A673 (cell line): ENCODE measurements around the gene ADM. TPM values are rescaled to one million over a fixed set of nuclear protein-coding genes. Genes with fewer than 3 reads are reported as not detected.

Source experiments
- BruUV-seq: library from RNA; stranded (reverse); fragments of 400-500 nt; replicated peaks from 2 replicates; lab custom pipeline; 2021; lab: Mats Ljungman, UMichigan
- CTCF ChIA-PET: fragments of 300-600 bp; sonication (Branson Sonifier 250); formaldehyde crosslinking; loops from one replicate; lab custom pipeline; 2022; ENCODE audit warnings: antibody characterized with exemption; lab: Charles Lee
- POLR2A ChIA-PET: fragments of 300-600 bp; sonication (Branson Sonifier 250); formaldehyde crosslinking; loops from one replicate; lab custom pipeline; 2022; ENCODE audit warnings: antibody characterized with exemption; ENCODE audit not compliant: low non-redundant PET; lab: Charles Lee
- DNase-seq: peaks from one replicate; pipeline ENCODE4 v3.0.0-alpha.2; 2015; ENCODE audit warnings: low spot score
- H3K27ac ChIP-seq: fragments of 200-600 bp; sonication (generic); 2 replicates; pipeline ENCODE4 v1.5.1; 2016; ENCODE audit warnings: mixed run types, low read depth, mild to moderate bottlenecking, mixed read lengths, antibody characterized with exemption, low read length; ENCODE audit not compliant: poor library complexity, severe bottlenecking
- H3K27me3 ChIP-seq: fragments of 200-600 bp; sonication (generic); replicated peaks from 2 replicates; pipeline ENCODE4 v1.6.1; 2017; ENCODE audit warnings: mixed run types, low read depth, mild to moderate bottlenecking, mixed read lengths, antibody characterized with exemption, low read length; ENCODE audit not compliant: insufficient read depth, poor library complexity
- H3K36me3 ChIP-seq: fragments of 200-600 bp; sonication (generic); 2 replicates; pipeline ENCODE4 v1.6.1; 2016; ENCODE audit warnings: mixed run types, mild to moderate bottlenecking, mixed read lengths, antibody characterized with exemption, low read length; ENCODE audit not compliant: insufficient read depth, poor library complexity, severe bottlenecking
- H3K4me1 ChIP-seq: fragments of 200-600 bp; sonication (generic); 2 replicates; pipeline ENCODE4 v1.6.1; 2017; ENCODE audit warnings: mixed run types, mild to moderate bottlenecking, mixed read lengths, antibody characterized with exemption, low read length; ENCODE audit not compliant: insufficient read depth, poor library complexity, severe bottlenecking
- H3K4me3 ChIP-seq: fragments of 200-600 bp; sonication (generic); 2 replicates; pipeline ENCODE4 v1.5.1; 2016; ENCODE audit warnings: low read depth, mixed run types, mild to moderate bottlenecking, mixed read lengths, low read length; ENCODE audit not compliant: poor library complexity, severe bottlenecking
- H3K9me3 ChIP-seq: fragments of 200-600 bp; sonication (generic); 2 replicates; pipeline ENCODE4 v1.6.1; 2016; ENCODE audit warnings: mixed run types, low read depth, mild to moderate bottlenecking, mixed read lengths, antibody characterized with exemption, low read length; ENCODE audit not compliant: poor library complexity, severe bottlenecking
- CTCF ChIP-seq: fragments of 300-800, 200-600 bp; sonication (generic); conservative IDR thresholded peaks from 2 replicates; pipeline ENCODE4 v1.5.1; 2017; ENCODE audit warnings: low read depth, mild to moderate bottlenecking, antibody characterized with exemption, low read length, moderate library complexity, mixed read lengths
- EZH2 ChIP-seq: fragments of 200-600 bp; sonication (generic); IDR thresholded peaks from 2 replicates; pipeline ENCODE4 v1.6.1; 2017; ENCODE audit warnings: borderline replicate concordance, low read depth, mild to moderate bottlenecking, mixed read lengths, antibody characterized with exemption, low read length; ENCODE audit not compliant: poor library complexity, severe bottlenecking
- intact Hi-C: fragments of 100-400 bp; cut with micrococcal nuclease; formaldehyde crosslinking; loops from one replicate; pipeline ENCODE4 v1.10.0; 2022; ENCODE audit not compliant: unreplicated experiment
- total RNA-seq: library from RNA; stranded (reverse); gene quantifications from 2 replicates; pipeline ENCODE4 v1.2.3, GENCODE V29; 2021

The ADM gene
- total RNA-seq, 1 experiment from 2014 or later: 3.8 TPM

DNA sequence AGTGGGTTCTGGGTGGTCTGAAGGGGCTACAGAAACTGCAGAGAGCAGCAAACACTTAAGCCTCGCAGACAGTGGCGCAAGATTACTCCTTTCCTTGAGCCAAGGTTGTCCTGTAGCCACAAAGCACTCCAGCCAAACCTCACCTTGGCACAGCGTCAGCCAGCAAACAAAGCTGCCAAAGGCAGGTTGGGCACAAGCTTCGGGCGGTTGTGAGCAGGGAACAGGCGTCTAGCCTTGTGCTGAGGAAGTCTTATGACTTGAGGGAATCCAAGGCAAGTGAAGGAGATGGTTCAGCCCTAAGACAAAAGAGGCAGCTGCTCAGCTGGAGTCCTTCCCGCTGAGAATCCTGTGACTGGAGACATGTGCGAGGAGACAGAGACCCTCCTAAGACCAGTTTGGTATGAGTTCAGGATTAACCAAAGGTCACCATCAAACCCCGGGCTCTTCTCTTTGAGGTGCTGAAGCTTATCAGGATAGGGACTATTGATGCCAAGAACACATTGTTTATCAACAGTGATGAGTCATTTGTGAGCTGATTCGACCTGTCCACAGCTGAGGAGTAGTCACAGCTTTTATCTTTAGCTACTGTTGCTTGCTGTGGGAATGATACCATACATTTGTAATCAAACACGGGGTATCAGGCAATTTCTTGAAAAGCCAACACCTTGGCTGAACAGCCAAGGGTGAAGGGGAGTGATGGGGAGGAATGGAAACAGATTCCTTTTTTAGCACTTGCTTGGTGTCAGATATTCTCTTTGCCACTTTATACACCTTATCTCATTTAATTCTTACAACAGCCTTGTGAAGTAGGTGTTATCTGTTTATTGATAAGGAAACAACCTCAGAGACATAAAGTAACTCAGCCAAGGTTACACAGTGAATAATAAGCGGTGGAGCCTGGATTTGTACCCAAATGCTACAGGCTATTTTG, 4.6 kb downstream of the ADM start:
- H3K27ac ChIP-seq: no peak overlapping the region
- ChIA-PET POLR2A (no interaction called here), CTCF (no interaction called here)
- DNase-seq: no peak
- TF ChIP-seq CTCF: no peak
- TF ChIP-seq EZH2: no peak
- intact Hi-C loops: loop anchor here (5.0 to 10.0 kb wide), 3 partner anchors 337 to 695 kb away; no protein-coding TSS in a partner anchor
- no peak overlapping the region for H3K4me3 ChIP-seq
- no peaks in the 10 kb centered on the region for H3K36me3 ChIP-seq
- no peaks in the 10 kb centered on the region for H3K27me3 ChIP-seq
- H3K4me1 ChIP-seq: peaks cover 6% of the 10 kb centered on the region
- no TSS peak for BruUV-seq
- H3K9me3 ChIP-seq: no peaks in the 10 kb centered on the region

DNA sequence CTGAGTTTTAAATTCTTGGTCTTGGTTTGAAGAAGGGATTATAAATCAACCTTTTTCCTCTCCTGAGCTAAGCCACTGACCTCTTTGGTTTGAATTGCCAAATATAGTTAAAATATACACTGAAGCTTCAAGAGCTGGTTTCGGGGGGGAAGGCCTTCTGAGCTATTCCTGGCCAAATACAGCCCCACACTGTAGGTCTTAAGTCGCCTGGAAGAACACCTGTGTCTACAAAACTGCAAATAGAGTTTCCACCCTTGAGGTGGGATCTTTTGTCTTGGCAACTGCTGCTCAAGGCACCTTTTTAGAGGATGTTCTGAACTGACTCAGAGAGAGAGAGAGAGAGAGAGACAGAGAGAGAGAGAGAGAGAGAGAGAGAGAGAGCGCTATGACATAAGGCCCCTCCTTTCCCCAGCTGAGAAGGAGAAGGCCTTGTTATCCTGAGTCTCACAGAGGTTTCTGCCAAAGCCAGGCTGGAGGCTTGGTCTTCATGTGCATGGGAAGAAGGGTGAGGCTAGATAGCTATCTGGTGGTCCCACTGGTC, 5.5 kb downstream of the ADM start:
- TF ChIP-seq EZH2 (no peak), CTCF (no peak)
- Histone ChIP-seq H3K36me3 (no peaks in the 10 kb centered on the region), H3K27me3 (no peaks in the 10 kb centered on the region), H3K9me3 (no peaks in the 10 kb centered on the region), H3K4me3 (no peak overlapping the region), H3K27ac (no peak overlapping the region), H3K4me1 (peaks cover 6% of the 10 kb centered on the region)
- no TSS peak for BruUV-seq
- no peak for DNase-seq
- POLR2A ChIA-PET: no interaction called here
- CTCF ChIA-PET: no interaction called here
- intact Hi-C loops: no loop called here

- CTCF ChIA-PET: no interaction called here
- Histone ChIP-seq H3K9me3 (no peaks in the 10 kb centered on the region), H3K27ac (no peak overlapping the region), H3K4me3 (no peak overlapping the region), H3K4me1 (peaks cover 6% of the 10 kb centered on the region), H3K27me3 (no peaks in the 10 kb centered on the region), H3K36me3 (no peaks in the 10 kb centered on the region)
- POLR2A ChIA-PET: no interaction called here
- BruUV-seq: no TSS peak
- no peak for DNase-seq
- intact Hi-C loops: no loop called here
- TF ChIP-seq EZH2 (no peak), CTCF (no peak)
These were observed 6.9 kb downstream of the ADM start for GRCh38 chr11:10311802-10312201.
